Testis (tissue), 3 donors: ENCODE measurements around the gene CLCN7. TPM values are rescaled to one million over a fixed set of nuclear protein-coding genes. Genes with fewer than 3 reads are reported as not detected.

Experiments
- DNase-seq: peaks from one replicate; pipeline ENCODE4 v3.0.0-alpha.2; 2019
- H3K27ac ChIP-seq, 2 donors: fragments of 200-600 bp; sonication (generic); one replicate each; pipeline ENCODE4 v1.5.1; 2019
- H3K27me3 ChIP-seq: fragments of 200-600 bp; sonication (generic); one replicate; pipeline ENCODE4 v1.5.1; 2019
- H3K36me3 ChIP-seq: fragments of 200-600 bp; sonication (generic); one replicate; pipeline ENCODE4 v1.5.1; 2017; ENCODE audit warnings: low read depth; ENCODE audit errors: missing control alignments
- H3K4me1 ChIP-seq: fragments of 200-600 bp; sonication (generic); one replicate; pipeline ENCODE4 v1.5.1; 2019
- H3K4me3 ChIP-seq, 2 donors: fragments of 200-600 bp; sonication (generic); one replicate each; pipeline ENCODE4 v1.5.1; 2017 to 2019
- H3K9me3 ChIP-seq: fragments of 200-600 bp; sonication (generic); one replicate; pipeline ENCODE4 v1.5.1; 2017
- POLR2A ChIP-seq: fragments of 450-650 bp; IDR thresholded peaks from one replicate; pipeline ENCODE4 v1.6.1; 2017; ENCODE audit warnings: antibody characterized with exemption, mild to moderate bottlenecking, moderate library complexity
- WGBS, 2 donors: methylation state at CpG; one replicate each; pipeline ENCODE4 v1.1.5; 2018; 5-methylcytosine and 5-hydroxymethylcytosine counted together
- intact Hi-C: fragments of 100-400 bp; cut with DNase I; formaldehyde crosslinking; loops from one replicate; pipeline ENCODE4 v1.15.1; 2023; ENCODE audit warnings: low total_unique reads
- polyA plus RNA-seq: library from polyadenylated mRNA; stranded (reverse); fragments of 350-450 nt; fragmentation: Illumina TruSeq; extraction: RNeasy Lipid Tissue Mini Kit (QIAGEN cat#74804); gene quantifications from one replicate; pipeline ENCODE4 v1.2.3, GENCODE V29; 2014; ENCODE audit warnings: low read depth, low replicate concordance; ENCODE audit not compliant: insufficient read depth
- total RNA-seq, 2 donors: library from RNA; depleted of rRNA; stranded (reverse); fragments of >200 nt; gene quantifications; one replicate each; pipeline ENCODE4 v1.2.3, GENCODE V29; 2016
- TF ChIP-seq, protein P1 (sequence below), 3 experiments: fragments of 450-650 bp in 2 of 3; fragments of 200-600 bp in 1 of 3; sonication (generic) in 1 of 3; IDR thresholded peaks; one replicate each; pipeline ENCODE4 v1.5.1; 2016 to 2019; ENCODE audit warnings: antibody characterized with exemption in 3 of 3, mild to moderate bottlenecking in 2 of 3, moderate library complexity in 1 of 3

The CLCN7 gene
- total and polyA plus RNA-seq, 3 donors from 2014 or later: 79.6 to 160 (median 152) TPM

DNA sequence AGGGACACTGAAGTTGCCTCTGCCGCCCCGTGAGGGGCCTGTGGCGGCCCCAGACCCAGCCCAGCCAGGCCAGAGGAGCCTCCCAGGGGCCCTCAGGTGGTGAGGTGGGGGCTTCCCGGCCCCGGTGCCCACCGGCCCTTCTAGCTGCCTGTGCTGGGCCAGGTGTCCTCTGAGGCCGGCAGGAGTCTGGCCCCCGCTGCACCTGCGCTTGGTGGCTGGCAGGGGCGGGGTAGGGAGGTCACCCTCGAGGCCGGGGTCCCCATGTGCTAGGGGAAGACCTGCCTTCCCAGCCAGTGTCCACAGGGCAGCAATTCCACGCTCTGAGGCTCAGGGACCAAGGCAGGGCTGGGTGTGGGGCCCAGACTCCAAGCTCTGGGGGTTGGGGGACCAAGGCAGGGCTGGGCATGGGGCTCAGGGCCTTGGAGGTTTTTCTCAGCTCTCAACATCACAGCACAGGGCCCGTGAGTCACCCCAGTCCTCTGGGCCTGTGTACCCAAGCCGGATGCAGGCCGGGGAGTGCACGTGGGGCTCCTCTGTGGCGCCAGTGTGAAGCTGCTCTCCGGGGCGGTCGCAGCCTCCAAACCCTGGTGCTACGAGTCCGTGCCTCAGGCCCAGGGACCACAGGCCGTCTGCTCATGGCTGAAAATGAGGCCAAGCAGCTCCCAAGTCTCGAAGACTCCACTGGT lies 29.2 kb downstream of the CLCN7 start:
- no peak for TF ChIP-seq POLR2A
- TF ChIP-seq, protein P1, sequence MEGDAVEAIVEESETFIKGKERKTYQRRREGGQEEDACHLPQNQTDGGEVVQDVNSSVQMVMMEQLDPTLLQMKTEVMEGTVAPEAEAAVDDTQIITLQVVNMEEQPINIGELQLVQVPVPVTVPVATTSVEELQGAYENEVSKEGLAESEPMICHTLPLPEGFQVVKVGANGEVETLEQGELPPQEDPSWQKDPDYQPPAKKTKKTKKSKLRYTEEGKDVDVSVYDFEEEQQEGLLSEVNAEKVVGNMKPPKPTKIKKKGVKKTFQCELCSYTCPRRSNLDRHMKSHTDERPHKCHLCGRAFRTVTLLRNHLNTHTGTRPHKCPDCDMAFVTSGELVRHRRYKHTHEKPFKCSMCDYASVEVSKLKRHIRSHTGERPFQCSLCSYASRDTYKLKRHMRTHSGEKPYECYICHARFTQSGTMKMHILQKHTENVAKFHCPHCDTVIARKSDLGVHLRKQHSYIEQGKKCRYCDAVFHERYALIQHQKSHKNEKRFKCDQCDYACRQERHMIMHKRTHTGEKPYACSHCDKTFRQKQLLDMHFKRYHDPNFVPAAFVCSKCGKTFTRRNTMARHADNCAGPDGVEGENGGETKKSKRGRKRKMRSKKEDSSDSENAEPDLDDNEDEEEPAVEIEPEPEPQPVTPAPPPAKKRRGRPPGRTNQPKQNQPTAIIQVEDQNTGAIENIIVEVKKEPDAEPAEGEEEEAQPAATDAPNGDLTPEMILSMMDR (IDR thresholded peaks at IDR 0.05): no peak
- no peaks in the 10 kb centered on the region for H3K27me3 ChIP-seq
- no peak overlapping the region for H3K27ac ChIP-seq
- no peaks in the 10 kb centered on the region for H3K4me1 ChIP-seq
- H3K36me3 ChIP-seq: no peaks in the 10 kb centered on the region
- H3K9me3 ChIP-seq: no peaks in the 10 kb centered on the region
- intact Hi-C loops: no loop called here
- no peak overlapping the region for H3K4me3 ChIP-seq
- DNase-seq: no peak
- 80 to 85% methylated on average over 3 to 17 of the region's 25 CpGs for WGBS, 2 donors

DNA sequence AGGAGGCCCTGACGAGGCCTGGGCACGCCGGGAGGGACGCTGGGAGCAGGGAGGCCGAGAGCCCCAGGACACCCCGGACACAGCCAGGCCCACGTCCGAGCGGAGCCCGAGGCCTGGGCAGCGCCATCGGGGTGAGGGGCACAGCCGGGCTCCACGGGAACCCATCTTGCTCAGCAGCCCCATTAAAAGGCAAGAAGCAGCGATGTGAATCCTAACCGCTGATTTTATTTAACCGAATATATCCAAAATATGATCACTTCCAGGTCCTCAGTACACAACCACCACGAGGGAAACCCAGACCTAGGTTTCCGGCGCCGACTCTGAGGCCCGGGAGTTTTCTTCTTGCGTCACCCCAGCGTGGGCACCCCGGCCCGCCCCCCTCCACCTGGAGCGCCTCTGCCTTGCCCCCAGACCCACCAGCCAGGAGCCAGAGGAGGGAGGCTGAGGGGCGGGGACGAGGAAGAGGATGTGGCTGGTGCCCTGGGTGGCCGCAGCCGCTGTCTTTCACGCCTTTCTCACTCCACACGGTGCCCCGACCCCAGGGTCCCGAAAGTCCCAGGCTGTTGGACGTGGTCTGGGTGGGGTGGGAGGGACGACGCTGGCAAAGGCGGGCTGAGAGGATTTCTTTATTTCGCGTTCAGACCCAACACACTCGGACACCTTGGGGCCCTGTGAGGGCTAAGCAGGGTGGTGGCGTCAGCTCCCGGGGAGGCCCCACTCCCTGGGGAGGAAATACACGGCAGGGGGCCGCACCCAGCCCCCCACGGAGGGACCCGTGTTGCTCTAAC lies 29.9 kb downstream of the CLCN7 start:
- Histone ChIP-seq H3K27me3 (no peaks in the 10 kb centered on the region), H3K4me1 (no peaks in the 10 kb centered on the region), H3K9me3 (no peaks in the 10 kb centered on the region), H3K36me3 (no peaks in the 10 kb centered on the region), H3K27ac (no peak overlapping the region), H3K4me3 (no peak overlapping the region)
- intact Hi-C loops: no loop called here
- DNase-seq: no peak
- TF ChIP-seq, protein P1 (IDR thresholded peaks at IDR 0.05): no peak
- TF ChIP-seq POLR2A: no peak
- WGBS, 2 donors: 91 to 93% methylated on average over 38 to 46 of the region's 48 CpGs

DNA sequence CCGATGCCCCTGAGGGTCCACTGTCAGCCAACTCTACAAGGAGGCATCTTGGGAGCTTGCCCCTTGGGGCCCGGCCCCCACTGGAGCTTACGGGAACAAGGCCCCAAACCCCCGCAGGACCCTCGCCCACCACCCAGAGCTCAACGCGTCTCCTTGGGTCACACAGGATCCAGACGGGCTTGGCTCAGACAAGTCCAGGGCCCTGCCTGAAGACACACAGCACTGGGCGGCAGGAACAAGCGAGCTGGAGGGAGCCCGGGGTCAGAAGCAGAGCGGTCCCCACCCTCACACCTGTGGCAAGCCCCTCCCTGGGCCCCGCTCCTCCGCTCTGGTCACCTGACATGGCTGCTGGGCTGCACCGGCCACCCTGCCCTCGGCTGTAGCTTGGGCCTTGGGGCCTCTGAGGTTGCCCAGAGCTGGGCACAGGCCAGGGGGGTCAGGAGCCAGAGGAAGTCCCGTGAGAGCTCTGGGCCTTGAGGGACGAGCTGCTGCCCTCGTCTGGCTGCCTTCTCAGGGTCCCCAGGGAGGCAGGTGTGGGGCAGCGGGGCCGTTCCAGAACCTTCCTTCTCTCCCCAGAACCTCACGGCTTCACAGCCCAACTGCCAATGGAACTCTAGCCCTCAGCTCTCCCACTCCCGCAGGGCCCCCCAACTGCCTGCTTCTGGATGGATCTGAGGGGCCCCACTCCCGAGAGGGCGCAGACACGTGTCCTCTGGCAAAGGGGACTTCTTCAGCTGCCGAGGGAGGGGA lies 30.7 kb downstream of the CLCN7 start, which contains the start of gene CCDC154:
Gene CCDC154, minus strand, starts transcription at position 577 of the 750 bp plus-strand sequence. Its CDS starts 234 bp downstream, at position 343.
- no peaks in the 10 kb centered on the region for H3K27me3 ChIP-seq
- no peaks in the 10 kb centered on the region for H3K4me1 ChIP-seq
- H3K36me3 ChIP-seq: no peaks in the 10 kb centered on the region
- intact Hi-C loops: no loop called here
- no peak for DNase-seq
- no peak within 1 kb of the TSS for H3K27ac ChIP-seq
- no peaks in the 10 kb centered on the region for H3K9me3 ChIP-seq
- TF ChIP-seq POLR2A: no peak
- TF ChIP-seq, protein P1 (IDR thresholded peaks at IDR 0.05): no peak
- H3K4me3 ChIP-seq: no peak within 1 kb of the TSS
- WGBS, 2 donors: 79 to 84% methylated on average over 5 to 27 of the region's 27 CpGs

GRCh38 chr16:1443403-1443973 lies 31.3 kb downstream of the CLCN7 start:
- intact Hi-C loops: no loop called here
- no peaks in the 10 kb centered on the region for H3K36me3 ChIP-seq
- no peak for DNase-seq
- H3K27me3 ChIP-seq: no peaks in the 10 kb centered on the region
- H3K9me3 ChIP-seq: no peaks in the 10 kb centered on the region
- TF ChIP-seq, protein P1 (IDR thresholded peaks at IDR 0.05): no peak
- no peak for TF ChIP-seq POLR2A
- H3K4me1 ChIP-seq: no peaks in the 10 kb centered on the region
- no peak overlapping the region for H3K27ac ChIP-seq
- 81% methylated on average over 38 of the region's 38 CpGs; no CpG with 5 or more reads in 1 of the 2 donors for WGBS, 2 donors
- H3K4me3 ChIP-seq: no peak overlapping the region
